ENCODE measurements around the gene RGMB.

The RGMB gene

DNA sequence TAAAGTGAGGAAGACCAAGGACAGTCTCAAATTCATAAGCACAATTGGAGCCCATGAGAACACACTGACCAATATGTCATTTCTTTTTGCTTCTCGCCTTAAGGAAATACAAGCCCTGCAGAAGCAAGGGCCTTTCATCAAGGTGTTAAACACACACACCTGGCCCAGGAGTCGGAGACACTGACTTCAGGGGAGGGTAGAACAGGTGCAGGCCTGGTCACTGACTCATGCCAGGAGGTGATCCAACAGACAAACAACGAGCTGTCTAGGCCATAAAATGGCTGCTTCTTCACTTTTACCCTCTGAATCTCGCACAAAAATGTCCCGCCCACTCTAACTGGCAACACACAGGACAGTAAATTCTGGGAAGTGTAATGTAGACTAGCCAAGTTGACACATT, 62.7 kb downstream of the RGMB start:
- no peak for DNase-seq

DNA sequence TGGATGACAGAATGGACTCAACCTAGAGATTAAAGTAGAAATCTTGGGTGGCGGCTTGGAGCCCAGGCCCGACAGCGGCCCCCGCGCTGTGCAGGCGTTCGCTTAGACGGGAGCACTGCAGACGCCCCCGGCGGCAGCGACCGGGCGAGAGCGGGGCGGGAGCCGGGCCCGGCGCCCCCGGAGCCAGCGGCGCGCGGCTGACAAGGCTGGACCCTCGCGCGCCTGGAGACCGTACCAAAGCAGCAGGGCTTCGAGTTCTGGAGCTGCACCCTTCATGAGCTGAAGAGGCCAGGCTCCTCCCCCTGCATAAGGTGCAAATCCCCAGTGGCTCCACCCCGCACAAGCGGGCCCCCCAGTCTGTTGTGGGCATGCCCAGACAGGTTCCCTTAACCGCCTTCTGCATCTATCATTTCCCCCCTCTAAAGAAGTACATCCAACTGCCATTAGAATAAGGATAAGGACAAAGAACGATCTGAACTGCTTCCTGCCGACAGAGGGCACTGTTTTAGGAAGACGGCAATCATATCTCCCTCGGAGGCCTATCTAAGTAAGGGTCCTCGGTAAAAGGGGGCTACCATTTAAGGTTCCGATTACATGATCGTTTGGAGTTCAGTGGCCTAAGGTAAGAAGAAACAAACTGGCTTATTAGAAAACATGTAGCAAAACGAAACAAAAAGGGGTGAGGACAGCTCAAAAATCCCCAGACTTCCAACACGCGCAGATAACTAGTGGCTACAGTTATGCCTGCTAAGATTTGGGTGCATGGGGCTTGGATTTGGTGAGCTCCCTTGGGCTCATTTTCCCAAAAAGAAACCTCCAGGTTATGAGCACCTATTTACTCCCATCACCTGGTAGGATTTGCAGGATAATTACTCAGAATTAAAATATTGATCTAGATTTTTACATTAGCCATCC, 66.3 kb downstream of the RGMB start:
- DNase-seq, result peak; percentile 28

- DNase-seq, result no peak
Observed at GRCh38 chr5:98840946-98841345, 67.5 kb downstream of the RGMB start.

GRCh38 chr5:98843481-98843880, 70.0 kb downstream of the RGMB start:
- no peak for DNase-seq

DNA sequence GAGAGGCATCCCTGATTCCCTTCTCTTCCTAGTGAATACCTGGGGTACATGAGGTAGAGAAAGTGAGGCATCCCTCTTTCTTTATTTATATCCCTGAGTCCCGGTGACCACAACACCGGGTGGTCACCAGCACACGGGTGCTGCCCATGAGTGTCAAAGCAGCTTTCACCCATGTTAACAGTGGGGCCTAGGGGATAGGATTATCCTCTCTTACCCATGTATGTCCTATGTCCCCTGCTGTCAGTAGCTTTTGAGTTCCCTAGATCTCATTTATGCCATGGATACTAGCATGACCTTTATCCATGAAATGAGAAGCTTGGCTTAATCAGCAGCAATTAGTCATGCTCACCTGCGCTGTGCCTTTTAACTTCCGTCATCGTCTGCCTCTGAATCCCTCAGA, 71.4 kb downstream of the RGMB start:
- no peak for DNase-seq

GRCh38 chr5:98845878-98846277, 72.4 kb downstream of the RGMB start:
- no peak for DNase-seq

All from stimulated activated CD8-positive, alpha-beta memory T cell treated with anti-CD3 and anti-CD28 coated beads, Interleukin-4, amount 100 ng/mL, for 48 hours (primary cell).